Measurements from ENCODE around the gene TRIM67.
"Not testable (repeated sequence)": the region's sequence is repeated elsewhere in the genome, so short reads cannot be mapped to it uniquely, and the experiment has no call there.

Gene TRIM67

DNA sequence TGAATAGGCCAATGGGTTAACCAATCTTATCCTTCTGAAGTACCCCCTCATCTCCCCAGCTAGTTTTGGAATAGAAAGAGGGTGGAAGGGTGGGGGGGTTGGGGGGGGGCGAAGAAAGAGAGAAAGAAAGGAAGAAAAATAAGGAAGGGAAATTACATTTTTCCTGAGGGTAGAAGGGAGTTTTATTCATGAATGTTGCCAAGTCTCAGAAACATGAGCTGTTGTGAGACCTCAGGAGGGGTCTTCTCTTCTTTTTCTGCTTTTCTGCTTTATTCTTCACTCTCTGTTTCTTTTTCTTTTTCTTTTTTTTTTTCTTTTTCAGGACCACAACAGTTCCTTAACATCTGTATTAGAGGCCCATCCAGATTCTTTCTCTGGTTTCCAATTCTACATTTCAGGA lies 6.0 kb upstream of the TRIM67 start:
- no peak for DNase-seq (ENCODE audit: insufficient read length, low spot score)
- FAIRE-seq: no peak

DNA sequence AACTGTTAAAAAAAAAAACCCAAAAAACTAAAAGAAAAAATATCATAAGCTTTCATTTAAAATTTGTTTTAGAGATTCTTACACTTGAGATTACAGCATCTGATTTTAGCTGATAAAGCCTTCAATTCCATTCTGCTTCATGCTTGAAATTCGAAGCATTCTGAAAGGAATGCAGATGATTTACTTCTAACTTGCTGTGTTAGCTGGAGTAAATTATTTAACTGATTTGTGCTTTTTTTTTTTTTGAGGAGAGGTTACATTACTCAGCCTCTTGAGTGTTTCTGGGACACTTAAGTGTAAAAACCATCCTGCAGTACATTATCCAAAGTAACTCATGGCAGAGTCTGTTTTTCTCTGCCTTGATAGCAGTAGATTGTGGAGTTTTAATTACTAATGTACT lies 4.5 kb upstream of the TRIM67 start:
- DNase-seq (ENCODE audit: insufficient read length, low spot score) (no peak), FAIRE-seq (no peak)

DNA sequence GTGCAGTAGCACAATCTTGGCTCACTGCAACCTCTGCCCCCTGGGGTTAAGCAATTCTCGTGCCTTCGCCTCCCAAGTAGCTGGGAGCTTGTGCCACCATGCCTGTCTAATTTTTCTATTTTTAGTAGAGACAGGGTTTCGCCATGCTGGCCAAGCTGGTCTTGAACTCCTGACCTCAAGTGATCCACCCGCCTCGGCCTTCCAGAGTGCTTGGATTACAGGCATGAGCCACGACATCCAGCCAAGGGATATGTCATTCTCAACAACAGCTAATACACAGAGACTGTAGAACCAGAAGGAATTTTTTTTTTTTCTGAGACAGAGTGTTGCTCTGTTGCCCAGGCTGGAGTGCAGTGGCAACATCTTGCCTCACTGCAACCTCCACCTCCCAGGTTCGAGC lies 3.7 kb upstream of the TRIM67 start:
- DNase-seq (ENCODE audit: insufficient read length, low spot score); FAIRE-seq: not testable (repeated sequence)

DNA sequence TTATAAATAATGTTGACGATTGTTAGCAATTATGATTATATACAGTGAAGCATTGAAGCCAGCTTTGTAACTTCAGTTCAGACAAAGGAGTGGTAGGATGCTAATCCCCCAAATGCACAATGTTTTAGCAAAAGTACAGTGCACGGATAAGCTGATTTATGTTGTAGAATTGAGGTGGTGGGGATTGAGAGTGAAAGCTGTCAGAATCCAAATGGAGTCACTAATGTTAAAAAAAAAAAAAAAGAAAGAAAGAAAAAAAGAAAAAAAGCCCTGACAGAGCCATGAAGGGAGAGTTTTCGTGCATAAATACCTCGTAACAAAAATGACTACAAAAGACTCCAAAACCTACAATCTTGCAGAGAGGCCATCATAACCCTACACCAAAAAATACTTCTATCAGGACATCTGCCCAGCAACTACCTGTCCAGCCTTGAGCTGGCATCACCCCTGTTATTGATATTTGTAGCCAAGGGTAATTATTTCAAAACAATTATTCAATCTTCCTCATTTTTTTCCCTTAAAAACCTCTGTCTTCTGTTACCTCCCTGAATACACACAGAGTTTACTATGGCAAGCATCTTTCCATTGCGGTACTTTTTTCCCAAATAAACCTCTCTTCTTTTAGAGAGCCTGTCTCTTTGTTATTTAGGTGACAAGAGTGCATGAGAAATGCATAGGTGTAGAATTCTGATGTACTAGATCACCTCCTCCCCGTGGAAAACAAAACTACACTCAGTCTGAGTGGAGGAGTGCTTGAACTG lies 2.5 kb upstream of the TRIM67 start:
- no peak for FAIRE-seq
- DNase-seq (ENCODE audit: insufficient read length, low spot score): no peak

GRCh38 chr1:231159963-231160761 lies 1.7 kb upstream of the TRIM67 start:
- no peak for FAIRE-seq
- DNase-seq (ENCODE audit: insufficient read length, low spot score): no peak

DNA sequence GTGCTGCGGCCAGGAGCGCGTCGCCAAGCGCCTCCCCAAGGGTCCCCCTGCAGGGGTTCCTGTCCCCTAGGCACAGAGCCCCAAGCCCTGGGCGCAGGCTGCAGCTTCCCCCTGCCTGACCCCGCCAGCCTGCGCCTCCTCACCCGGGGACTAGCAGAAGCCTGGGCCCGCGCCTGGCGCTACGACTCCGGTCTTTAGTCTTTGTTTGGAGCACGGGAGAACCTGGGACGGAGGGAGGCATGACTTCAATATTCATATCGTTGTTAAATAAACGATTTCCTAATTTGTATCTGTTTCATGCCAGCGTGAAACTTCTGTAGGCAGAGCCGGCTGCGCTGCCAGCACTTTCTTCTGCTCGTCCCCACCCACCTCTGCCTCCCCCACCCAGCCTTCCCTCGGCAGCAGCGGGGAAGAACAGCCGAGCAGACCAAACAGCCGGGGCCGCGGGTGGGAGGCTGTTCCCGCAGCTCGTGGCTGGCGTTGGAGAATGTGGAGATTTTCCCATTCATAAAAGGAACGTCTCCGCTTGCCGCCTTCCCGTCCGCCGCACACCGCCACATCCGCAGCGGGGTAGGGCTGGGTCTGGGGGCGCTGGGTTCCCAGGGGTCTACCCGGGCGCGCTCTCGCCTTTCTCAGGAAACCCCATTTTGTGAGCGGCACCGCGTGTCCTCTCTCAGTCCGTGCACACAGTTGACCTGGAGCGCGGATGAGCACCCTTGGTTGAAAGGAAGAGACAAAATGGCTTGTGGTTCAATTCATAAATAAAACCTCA lies 777 bp upstream of the TRIM67 start:
- no peak for FAIRE-seq
- no peak for DNase-seq (ENCODE audit: insufficient read length, low spot score)

DNA sequence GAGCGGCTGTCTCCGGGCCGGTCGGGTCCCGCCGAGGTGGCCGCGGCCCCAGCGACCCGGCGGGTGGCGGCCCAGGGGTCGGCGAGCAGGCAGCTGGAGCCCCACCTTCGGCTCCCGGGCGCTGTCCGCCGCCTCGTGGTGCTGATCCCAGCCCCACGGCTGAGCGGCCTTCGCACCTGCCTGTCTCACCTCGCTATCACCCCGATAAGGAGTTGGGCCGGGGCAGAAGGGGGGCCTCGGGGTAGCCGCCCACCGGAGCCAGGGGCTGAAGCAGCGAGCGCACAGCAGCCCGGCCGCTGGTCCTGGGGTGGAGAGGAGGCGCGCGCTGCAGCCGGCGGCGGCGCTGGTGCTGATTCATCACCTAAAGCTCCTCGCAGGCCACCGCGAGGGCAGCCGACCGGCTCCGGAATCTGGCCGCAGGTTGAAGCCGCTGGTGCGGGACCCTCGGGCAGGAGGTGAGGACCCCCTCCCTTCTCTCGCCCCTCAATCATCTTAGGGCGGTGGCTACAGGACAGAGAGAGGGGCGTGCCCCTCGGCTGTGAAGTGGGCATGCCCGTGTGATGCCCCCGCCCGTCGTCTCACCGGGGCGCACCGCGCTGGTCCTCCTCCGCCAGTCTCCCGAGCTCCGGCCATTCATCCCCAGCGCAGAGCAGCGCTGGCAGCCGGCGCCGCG lies 575 bp downstream of the TRIM67 start:
- DNase-seq (ENCODE audit: insufficient read length, low spot score) (peak; percentile 53), FAIRE-seq (no peak)

GRCh38 chr1:231162970-231163829 lies 1.3 kb downstream of the TRIM67 start:
- DNase-seq (ENCODE audit: insufficient read length, low spot score): no peak
- FAIRE-seq: no peak

DNA sequence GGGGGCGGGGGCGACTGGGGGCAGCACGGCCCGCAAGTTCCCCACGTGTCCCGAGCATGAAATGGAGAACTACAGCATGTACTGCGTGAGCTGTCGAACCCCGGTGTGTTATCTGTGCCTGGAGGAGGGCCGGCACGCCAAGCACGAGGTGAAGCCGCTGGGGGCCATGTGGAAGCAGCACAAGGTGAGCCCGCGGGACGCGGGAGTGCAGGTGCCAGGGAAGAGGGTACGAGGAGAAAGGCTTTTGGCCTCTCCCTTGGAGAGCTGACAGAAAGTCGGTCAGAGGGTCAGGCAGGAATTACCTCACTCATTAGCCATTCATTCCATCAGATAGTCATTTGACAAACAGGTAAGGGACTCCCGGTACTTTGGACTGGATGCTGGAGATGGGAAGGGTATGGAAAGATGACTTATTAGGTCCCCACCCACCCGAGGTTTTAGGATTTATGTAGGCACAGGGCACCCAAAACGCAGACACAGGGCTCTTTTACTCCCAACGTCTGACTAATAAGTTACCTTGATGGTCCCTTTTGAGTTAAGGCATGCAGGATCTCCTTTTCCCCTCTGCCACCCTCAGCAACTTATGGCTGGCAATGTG lies 2.1 kb downstream of the TRIM67 start:
- FAIRE-seq (no peak), DNase-seq (ENCODE audit: insufficient read length, low spot score) (no peak)

DNA sequence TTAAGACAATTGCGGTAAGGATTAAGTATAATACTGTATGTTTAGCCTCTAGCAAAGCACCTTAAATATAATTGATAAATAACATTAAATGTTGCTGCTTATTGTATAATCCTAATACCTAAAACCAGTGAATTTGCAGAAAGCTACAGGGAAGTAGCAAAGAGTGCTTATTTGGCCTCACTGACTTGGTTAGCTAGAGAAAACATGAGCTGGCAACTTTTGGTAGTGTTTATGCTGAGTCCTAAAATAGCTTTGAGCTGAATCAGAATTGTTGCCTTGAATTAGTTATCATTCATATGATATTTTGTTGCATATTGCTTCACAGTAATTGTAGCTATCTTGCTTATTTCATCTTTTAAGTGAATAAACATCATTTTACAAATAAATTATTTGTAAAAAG lies 3.5 kb downstream of the TRIM67 start:
- DNase-seq (ENCODE audit: insufficient read length, low spot score) (no peak), FAIRE-seq (no peak)

DNA sequence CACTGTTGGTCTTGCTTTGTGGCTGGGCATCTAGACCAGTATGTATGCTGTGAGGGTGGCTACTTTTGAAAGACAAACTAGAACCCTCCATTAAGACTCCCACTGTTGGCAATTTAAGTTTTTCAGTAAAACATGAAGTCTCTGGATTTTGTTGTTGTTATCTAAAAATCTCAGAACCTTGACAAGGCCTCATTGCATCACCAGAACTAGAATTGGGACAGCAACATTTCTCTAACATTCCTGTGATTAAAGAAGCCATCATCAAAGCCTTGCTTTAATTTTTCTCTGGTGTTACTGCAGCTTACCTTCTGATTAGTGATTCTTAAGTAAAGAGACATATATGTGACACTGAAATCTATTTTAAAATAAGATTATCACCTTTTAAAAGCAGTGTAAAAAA lies 4.5 kb downstream of the TRIM67 start:
- no peak for DNase-seq (ENCODE audit: insufficient read length, low spot score)
- FAIRE-seq: no peak

DNA sequence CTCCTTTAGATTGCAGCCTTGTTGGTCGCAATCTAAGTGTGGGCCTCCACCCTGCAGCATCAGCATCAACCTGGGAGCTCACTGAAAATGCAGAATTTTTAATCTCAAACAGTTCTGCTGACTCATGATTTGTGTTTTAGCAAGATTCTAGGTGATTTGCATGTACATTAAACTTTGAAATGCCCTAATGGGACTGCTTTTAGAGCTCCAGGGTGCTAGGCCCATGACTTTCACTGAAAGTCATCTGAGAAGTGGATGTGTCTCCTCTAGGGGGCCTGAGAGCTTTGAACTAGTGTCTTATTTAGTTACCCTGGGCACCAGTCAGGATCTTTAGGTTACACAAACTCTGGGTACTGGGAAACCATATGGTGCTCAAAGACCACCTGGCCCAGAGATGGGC lies 9.0 kb downstream of the TRIM67 start:
- DNase-seq (ENCODE audit: insufficient read length, low spot score): no peak
- FAIRE-seq: no peak

GRCh38 chr1:231171623-231172197 lies 9.9 kb downstream of the TRIM67 start:
- DNase-seq (ENCODE audit: insufficient read length, low spot score) (no peak), FAIRE-seq (no peak)

GRCh38 chr1:231172411-231172810 lies 10.6 kb downstream of the TRIM67 start:
- no peak for FAIRE-seq
- DNase-seq (ENCODE audit: insufficient read length, low spot score): no peak

DNA sequence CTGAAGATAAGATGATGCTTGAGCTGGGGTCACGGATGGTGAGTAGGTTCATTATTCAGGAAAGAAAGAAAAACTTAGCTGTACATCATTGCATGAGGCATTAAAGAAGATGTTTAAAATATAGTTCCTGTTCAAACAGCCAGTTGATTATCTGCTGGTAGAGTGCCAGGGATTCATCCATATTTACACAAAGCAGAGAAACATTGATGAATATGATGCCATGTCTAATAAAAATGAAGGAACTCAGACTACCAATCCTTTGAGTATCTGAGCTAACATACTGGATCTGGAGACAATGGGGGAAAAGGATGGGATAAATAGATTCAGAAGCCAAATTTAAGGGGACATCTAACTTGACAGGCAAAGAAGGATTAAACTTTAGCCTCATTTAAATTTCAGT lies 14.6 kb downstream of the TRIM67 start:
- FAIRE-seq: no peak
- no peak for DNase-seq (ENCODE audit: insufficient read length, low spot score)

- FAIRE-seq (no peak), DNase-seq (ENCODE audit: insufficient read length, low spot score) (no peak)
Measured at GRCh38 chr1:231177226-231177625, 15.4 kb downstream of the TRIM67 start.

- DNase-seq (ENCODE audit: insufficient read length, low spot score) (no peak), FAIRE-seq (no peak)
Measured at GRCh38 chr1:231177936-231178335, 16.1 kb downstream of the TRIM67 start.

DNA sequence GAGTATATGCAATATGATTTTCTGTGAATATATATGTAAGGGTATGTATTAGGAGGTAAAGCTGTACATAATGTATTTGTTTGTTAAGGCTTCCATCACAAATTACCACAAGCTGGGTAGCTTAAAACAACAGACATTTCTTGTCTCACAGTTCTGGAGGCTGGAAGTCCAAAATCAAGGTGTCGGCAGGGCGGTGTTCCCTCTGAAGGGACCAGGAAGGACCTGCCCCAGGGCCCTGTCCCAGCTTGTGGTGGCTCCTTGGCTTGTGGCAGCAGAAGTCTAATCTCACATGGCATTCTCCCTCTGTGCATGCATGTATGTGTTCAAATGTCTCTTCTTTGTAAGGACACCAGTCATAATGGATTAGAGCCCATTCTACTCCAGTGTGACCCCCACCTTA lies 17.1 kb downstream of the TRIM67 start:
- DNase-seq (ENCODE audit: insufficient read length, low spot score) (no peak), FAIRE-seq (no peak)

GRCh38 chr1:231180034-231180433 lies 18.2 kb downstream of the TRIM67 start:
- FAIRE-seq: no peak

More at GRCh38 chr1:231180034-231180433, 18.2 kb downstream of the TRIM67 start:
- no peak for DNase-seq (ENCODE audit: insufficient read length, low spot score)

All from GM19239 (cell line).